ENCODE data around the gene EFHC1.

DNA sequence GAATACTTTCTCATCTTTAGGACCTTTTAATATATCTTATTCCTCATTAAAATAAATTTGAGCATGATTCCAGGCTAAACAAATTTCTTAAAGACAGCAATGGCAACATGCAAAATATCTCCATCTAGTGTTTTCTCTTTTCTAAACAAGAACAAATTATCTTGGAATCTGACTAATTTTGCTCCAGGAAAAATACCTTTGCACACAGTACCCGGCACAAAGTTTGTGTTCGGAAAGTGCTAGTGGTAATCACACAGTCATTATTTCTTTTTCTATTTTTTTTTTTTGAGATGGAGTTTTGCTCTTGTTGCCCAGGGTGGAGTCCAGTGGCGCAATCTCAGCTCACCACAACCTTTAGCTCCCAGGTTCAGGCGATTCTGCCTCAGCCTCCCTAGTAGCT, 8.2 kb upstream of the EFHC1 start:
- TF ChIP-seq POLR2A (IDR thresholded peaks at IDR 0.05) = no peak
- TF ChIP-seq, protein P1, sequence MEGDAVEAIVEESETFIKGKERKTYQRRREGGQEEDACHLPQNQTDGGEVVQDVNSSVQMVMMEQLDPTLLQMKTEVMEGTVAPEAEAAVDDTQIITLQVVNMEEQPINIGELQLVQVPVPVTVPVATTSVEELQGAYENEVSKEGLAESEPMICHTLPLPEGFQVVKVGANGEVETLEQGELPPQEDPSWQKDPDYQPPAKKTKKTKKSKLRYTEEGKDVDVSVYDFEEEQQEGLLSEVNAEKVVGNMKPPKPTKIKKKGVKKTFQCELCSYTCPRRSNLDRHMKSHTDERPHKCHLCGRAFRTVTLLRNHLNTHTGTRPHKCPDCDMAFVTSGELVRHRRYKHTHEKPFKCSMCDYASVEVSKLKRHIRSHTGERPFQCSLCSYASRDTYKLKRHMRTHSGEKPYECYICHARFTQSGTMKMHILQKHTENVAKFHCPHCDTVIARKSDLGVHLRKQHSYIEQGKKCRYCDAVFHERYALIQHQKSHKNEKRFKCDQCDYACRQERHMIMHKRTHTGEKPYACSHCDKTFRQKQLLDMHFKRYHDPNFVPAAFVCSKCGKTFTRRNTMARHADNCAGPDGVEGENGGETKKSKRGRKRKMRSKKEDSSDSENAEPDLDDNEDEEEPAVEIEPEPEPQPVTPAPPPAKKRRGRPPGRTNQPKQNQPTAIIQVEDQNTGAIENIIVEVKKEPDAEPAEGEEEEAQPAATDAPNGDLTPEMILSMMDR (IDR thresholded peaks at IDR 0.05) = no peak
